Effector CD4-positive, alpha-beta T cell (primary cell): ENCODE data around the gene CYP27C1.

Experiments used
- DNase-seq: peaks from one replicate; pipeline ENCODE4 v3.0.0-alpha.2; 2020

Gene CYP27C1

GRCh38 chr2:127146071-127146725, 73.9 kb downstream of the CYP27C1 start:
- DNase-seq = no peak

GRCh38 chr2:127145280-127145895, 74.7 kb downstream of the CYP27C1 start:
- DNase-seq = no peak

- DNase-seq = no peak
Measured at GRCh38 chr2:127143841-127144782, 76.0 kb downstream of the CYP27C1 start.

- no peak for DNase-seq
Measured at GRCh38 chr2:127142663-127143630, 77.2 kb downstream of the CYP27C1 start.

GRCh38 chr2:127140538-127140937, 79.6 kb downstream of the CYP27C1 start:
- DNase-seq = no peak

- no peak for DNase-seq
Measured at GRCh38 chr2:127139766-127140165, 80.3 kb downstream of the CYP27C1 start.

GRCh38 chr2:127138281-127138680, 81.8 kb downstream of the CYP27C1 start:
- no peak for DNase-seq

GRCh38 chr2:127137741-127138140, 82.4 kb downstream of the CYP27C1 start:
- no peak for DNase-seq

GRCh38 chr2:127137225-127137624, 82.9 kb downstream of the CYP27C1 start:
- DNase-seq = no peak

- no peak for DNase-seq
Measured at GRCh38 chr2:127134833-127135830, 85.0 kb downstream of the CYP27C1 start.

GRCh38 chr2:127134235-127134634, 85.9 kb downstream of the CYP27C1 start:
- no peak for DNase-seq
